Hepatocyte (in vitro differentiated cells): ENCODE data around the gene PROKR1. TPM values are rescaled to one million over a fixed set of nuclear protein-coding genes. Genes with fewer than 3 reads are reported as not detected.

ENCODE experiments used
- DNase-seq: peaks from one replicate; pipeline ENCODE4 v3.0.0-alpha.2; 2016; ENCODE audit warnings: low spot score
- H2AFZ ChIP-seq: fragments of 200-600 bp; sonication (generic); 2 replicates; pipeline ENCODE4 v1.6.0; 2016; ENCODE audit warnings: antibody characterized with exemption, mild to moderate bottlenecking
- H3K27ac ChIP-seq: fragments of 200-600 bp; sonication (generic); 2 replicates; pipeline ENCODE4 v1.5.1; 2016; ENCODE audit warnings: mild to moderate bottlenecking
- H3K27me3 ChIP-seq: fragments of 200-600 bp; sonication (generic); 2 replicates; pipeline ENCODE4 v1.6.1; 2016
- H3K36me3 ChIP-seq: fragments of 200-600 bp; sonication (generic); replicated peaks from 2 replicates; pipeline ENCODE4 v1.5.1; 2016; ENCODE audit warnings: low read depth; ENCODE audit not compliant: insufficient read depth
- H3K4me1 ChIP-seq: fragments of 200-600 bp; sonication (generic); 2 replicates; pipeline ENCODE4 v1.5.1; 2016; ENCODE audit warnings: mild to moderate bottlenecking, moderate library complexity; ENCODE audit not compliant: insufficient read depth
- H3K4me2 ChIP-seq: fragments of 200-600 bp; sonication (generic); 2 replicates; pipeline ENCODE4 v1.6.0; 2016
- H3K4me3 ChIP-seq: fragments of 200-600 bp; sonication (generic); 2 replicates; pipeline ENCODE4 v1.5.1; 2016; ENCODE audit warnings: mild to moderate bottlenecking
- H3K79me2 ChIP-seq: fragments of 200-600 bp; sonication (generic); 2 replicates; pipeline ENCODE4 v1.6.0; 2017; ENCODE audit warnings: mild to moderate bottlenecking
- H3K9me2 ChIP-seq: fragments of 200-600 bp; sonication (generic); replicated peaks from 2 replicates; pipeline ENCODE4 v1.6.0; 2017; ENCODE audit warnings: mild to moderate bottlenecking; ENCODE audit not compliant: insufficient read depth
- H3K9me3 ChIP-seq: fragments of 200-600 bp; sonication (generic); 2 replicates; pipeline ENCODE4 v1.5.1; 2016; ENCODE audit warnings: low read depth, mild to moderate bottlenecking
- H4K20me1 ChIP-seq: fragments of 200-600 bp; sonication (generic); 2 replicates; pipeline ENCODE4 v1.6.0; 2016; ENCODE audit warnings: mild to moderate bottlenecking; ENCODE audit not compliant: insufficient read depth, poor library complexity, severe bottlenecking
- CTCF ChIP-seq: fragments of 200-600 bp; sonication (generic); IDR thresholded peaks from 2 replicates; pipeline ENCODE4 v1.5.1; 2016; ENCODE audit warnings: antibody characterized with exemption, mild to moderate bottlenecking; ENCODE audit not compliant: poor library complexity
- EZH2 ChIP-seq: fragments of 200-600 bp; sonication (generic); IDR thresholded peaks from 2 replicates; pipeline ENCODE4 v1.6.1; 2016; ENCODE audit warnings: antibody characterized with exemption, mild to moderate bottlenecking, borderline replicate concordance
- EZH2phosphoT487 ChIP-seq: fragments of 200-600 bp; sonication (generic); IDR thresholded peaks from one replicate; pipeline ENCODE4 v1.6.1; 2018; ENCODE audit warnings: antibody characterized with exemption, mild to moderate bottlenecking, low read depth, moderate library complexity; ENCODE audit not compliant: unreplicated experiment, severe bottlenecking
- WGBS: methylation state at CpG from one replicate; pipeline ENCODE4 v1.1.6; 2016; ENCODE audit warnings: low lambda C conversion rate; ENCODE audit errors: missing lambda C conversion rate; 5-methylcytosine and 5-hydroxymethylcytosine counted together
- polyA plus RNA-seq: library from polyadenylated mRNA; unstranded; fragments of >200 nt; fragmentation: Nextera tagmentation; extraction: Ambion mirVana; gene quantifications from 2 replicates; pipeline ENCODE4 v1.2.1, GENCODE V29; 2016
- total RNA-seq: library from RNA; depleted of rRNA; stranded (reverse); fragments of >200 nt; gene quantifications from 2 replicates; pipeline ENCODE4 v1.2.3, GENCODE V29; 2014

The PROKR1 gene
- total and polyA plus RNA-seq, 2 experiments from 2014 or later, result not detected

DNA sequence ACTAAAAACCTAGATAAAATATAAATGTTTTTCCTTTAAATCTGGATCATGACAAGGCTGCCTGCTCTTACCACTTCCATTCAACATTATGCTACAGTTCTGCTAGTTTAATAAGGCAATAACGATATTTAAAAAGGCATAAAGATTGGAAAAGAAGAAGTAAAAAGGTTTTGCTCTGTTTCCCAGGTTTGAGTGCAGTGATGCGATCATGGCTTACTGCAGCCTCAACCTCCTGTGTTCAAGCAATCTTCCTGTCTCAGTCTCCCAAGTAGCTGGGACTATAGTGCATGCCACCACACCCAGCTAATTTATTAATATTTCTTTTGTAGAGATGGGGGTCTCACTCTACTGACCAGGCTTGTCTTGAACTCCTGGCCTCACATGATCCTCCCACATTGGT, 40.8 kb downstream of the PROKR1 start:
- no peak overlapping the region for H2AFZ ChIP-seq
- no peak for TF ChIP-seq EZH2phosphoT487
- no peak for TF ChIP-seq EZH2
- no peak for TF ChIP-seq CTCF
- H3K27me3 ChIP-seq, result no peaks in the 10 kb centered on the region
- no peak for DNase-seq
- 51% methylated on average over 2 of the region's 2 CpGs for WGBS
- no peak overlapping the region for H3K27ac ChIP-seq
- no peaks in the 10 kb centered on the region for H4K20me1 ChIP-seq
- no peaks in the 10 kb centered on the region for H3K4me1 ChIP-seq
- no peak overlapping the region for H3K4me2 ChIP-seq
- H3K4me3 ChIP-seq, result no peak overlapping the region
- H3K79me2 ChIP-seq, result no peaks in the 10 kb centered on the region
- no peaks in the 10 kb centered on the region for H3K9me2 ChIP-seq
- H3K36me3 ChIP-seq, result no peaks in the 10 kb centered on the region
- no peaks in the 10 kb centered on the region for H3K9me3 ChIP-seq

GRCh38 chr2:68686178-68686577, 42.8 kb downstream of the PROKR1 start:
- no peak overlapping the region for H3K4me3 ChIP-seq
- H4K20me1 ChIP-seq, result no peaks in the 10 kb centered on the region
- no peak overlapping the region for H3K27ac ChIP-seq
- H3K27me3 ChIP-seq, result no peaks in the 10 kb centered on the region
- H3K9me3 ChIP-seq, result no peaks in the 10 kb centered on the region
- no peaks in the 10 kb centered on the region for H3K79me2 ChIP-seq
- H3K36me3 ChIP-seq, result no peaks in the 10 kb centered on the region
- H3K4me1 ChIP-seq, result no peaks in the 10 kb centered on the region
- H3K4me2 ChIP-seq, result no peak overlapping the region
- 77% methylated on average over 5 of the region's 5 CpGs for WGBS
- no peaks in the 10 kb centered on the region for H3K9me2 ChIP-seq
- no peak for DNase-seq
- no peak for TF ChIP-seq EZH2phosphoT487
- no peak for TF ChIP-seq EZH2
- TF ChIP-seq CTCF, result no peak
- no peak overlapping the region for H2AFZ ChIP-seq

- H3K27ac ChIP-seq, result no peak overlapping the region
- H3K9me2 ChIP-seq, result no peaks in the 10 kb centered on the region
- no peaks in the 10 kb centered on the region for H3K79me2 ChIP-seq
- no peak for DNase-seq
- H3K36me3 ChIP-seq, result no peaks in the 10 kb centered on the region
- no peak overlapping the region for H3K4me3 ChIP-seq
- WGBS, result 95% methylated on average over 1 of the region's 1 CpG
- H4K20me1 ChIP-seq, result no peaks in the 10 kb centered on the region
- H3K27me3 ChIP-seq, result no peaks in the 10 kb centered on the region
- no peak overlapping the region for H3K4me2 ChIP-seq
- TF ChIP-seq EZH2phosphoT487 (no peak), CTCF (no peak), EZH2 (no peak)
- no peak overlapping the region for H2AFZ ChIP-seq
- no peaks in the 10 kb centered on the region for H3K9me3 ChIP-seq
- no peaks in the 10 kb centered on the region for H3K4me1 ChIP-seq
These were observed 43.6 kb downstream of the PROKR1 start for GRCh38 chr2:68687018-68687417.
